ENCODE results near the gene POLR3A.
A peak's percentile ranks its signal among the peaks of the same experiment; 100 is the strongest.

POLR3A gene

DNA sequence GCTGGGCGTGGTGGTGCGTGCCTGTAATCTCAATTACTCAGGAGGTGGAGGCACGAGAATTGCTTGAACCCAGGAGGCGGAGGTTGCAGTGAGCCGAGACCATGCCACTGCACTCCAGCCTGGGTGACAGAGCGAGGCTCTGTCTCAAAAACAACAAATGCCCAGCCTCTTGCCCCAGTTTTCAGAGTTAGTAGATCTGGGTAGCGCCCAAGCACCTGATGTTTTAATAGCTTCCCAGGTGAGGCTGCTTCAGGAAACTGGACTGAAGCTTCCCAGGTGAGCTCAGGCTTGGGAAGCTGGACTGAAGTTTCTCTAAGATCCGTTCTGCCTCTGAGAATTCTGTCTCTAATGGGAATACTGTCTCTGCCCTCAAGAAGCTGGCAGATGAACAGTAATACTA, 16.5 kb upstream of the POLR3A start:
- Histone ChIP-seq H3K27ac (ENCODE audit: low read depth, low read length) (no peak overlapping the region), H3K27me3 (ENCODE audit: control insufficient read depth, insufficient read depth, low read length) (no peaks in the 10 kb centered on the region), H3K9ac (ENCODE audit: low read depth, low read length) (no peak overlapping the region), H3K4me1 (ENCODE audit: control insufficient read depth, insufficient read depth, low read length) (peaks cover 15% of the 10 kb centered on the region), H3K4me3 (ENCODE audit: low read depth, low read length) (no peak overlapping the region), H3K9me3 (ENCODE audit: control insufficient read depth, insufficient read depth, low read length) (no peaks in the 10 kb centered on the region), H3K36me3 (ENCODE audit: control insufficient read depth, insufficient read depth, low read length) (peaks cover 20% of the 10 kb centered on the region)

DNA sequence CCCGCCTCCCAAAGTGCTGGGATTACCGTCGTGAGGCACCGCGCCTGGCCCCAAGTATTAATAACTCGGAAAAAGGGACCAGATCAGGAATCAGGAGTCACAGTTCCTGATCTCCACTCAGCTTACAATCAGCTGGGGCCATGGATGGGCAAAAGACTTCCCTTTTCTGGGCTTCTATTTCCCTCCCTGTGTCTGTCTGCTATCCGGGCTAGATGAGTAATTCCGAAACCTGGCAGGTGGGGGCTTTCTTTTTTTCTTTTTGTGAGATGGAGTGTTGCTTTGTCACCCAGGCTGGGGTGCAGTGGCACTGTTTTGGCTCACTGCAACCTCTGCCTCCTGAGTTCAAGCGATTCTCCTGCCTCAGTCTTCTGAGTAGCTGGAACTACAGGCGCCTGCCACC, 15.9 kb upstream of the POLR3A start:
- peaks cover 21% of the 10 kb centered on the region for H3K4me1 ChIP-seq (ENCODE audit: control insufficient read depth, insufficient read depth, low read length)
- H3K9ac ChIP-seq (ENCODE audit: low read depth, low read length), result no peak overlapping the region
- H3K36me3 ChIP-seq (ENCODE audit: control insufficient read depth, insufficient read depth, low read length), result peaks cover 26% of the 10 kb centered on the region
- no peak overlapping the region for H3K4me3 ChIP-seq (ENCODE audit: low read depth, low read length)
- H3K27me3 ChIP-seq (ENCODE audit: control insufficient read depth, insufficient read depth, low read length), result no peaks in the 10 kb centered on the region
- H3K27ac ChIP-seq (ENCODE audit: low read depth, low read length), result peak overlapping the region; percentile 48
- no peaks in the 10 kb centered on the region for H3K9me3 ChIP-seq (ENCODE audit: control insufficient read depth, insufficient read depth, low read length)

DNA sequence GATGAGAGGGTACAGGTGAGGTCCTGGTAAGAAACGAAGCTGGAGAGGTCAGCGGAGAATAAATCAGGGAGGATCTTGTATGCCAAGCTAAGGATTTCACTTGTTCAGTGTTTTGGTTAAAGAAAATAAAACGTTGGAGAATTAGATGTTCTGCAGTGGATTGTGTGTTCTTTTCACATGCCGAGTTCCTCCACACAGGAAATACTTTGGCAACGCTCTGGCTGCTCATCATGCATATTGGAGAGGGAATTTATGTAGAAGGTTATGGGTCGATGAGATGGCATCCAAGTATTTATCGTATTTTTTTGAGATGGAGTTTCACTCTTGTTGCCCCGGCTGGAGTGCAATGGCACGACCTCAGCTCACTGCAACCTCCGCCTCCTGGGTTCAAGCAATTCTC, 15.4 kb upstream of the POLR3A start:
- no peak overlapping the region for H3K4me3 ChIP-seq (ENCODE audit: low read depth, low read length)
- no peak overlapping the region for H3K27ac ChIP-seq (ENCODE audit: low read depth, low read length)
- peaks cover 25% of the 10 kb centered on the region for H3K4me1 ChIP-seq (ENCODE audit: control insufficient read depth, insufficient read depth, low read length)

DNA sequence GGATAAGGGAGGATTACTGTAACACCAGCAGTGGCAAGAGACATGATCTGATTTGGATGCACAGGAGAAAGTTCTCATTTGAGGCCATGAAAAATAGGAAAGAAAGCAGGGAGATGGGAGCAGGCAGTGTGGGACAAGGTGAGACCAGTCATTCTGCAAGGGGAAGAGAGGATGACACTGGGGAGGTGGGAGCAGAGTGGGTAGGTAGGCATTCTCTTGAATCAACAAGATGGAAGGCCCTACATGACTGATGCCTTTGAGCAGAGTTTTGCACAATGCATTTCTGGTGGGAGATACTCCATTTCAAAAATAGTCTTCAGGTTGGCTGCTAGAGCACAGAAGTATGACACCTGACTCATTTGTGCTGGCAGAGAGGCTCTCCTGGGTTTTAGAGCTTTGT, 14.9 kb upstream of the POLR3A start:
- Histone ChIP-seq H3K36me3 (ENCODE audit: control insufficient read depth, insufficient read depth, low read length) (peaks cover 36% of the 10 kb centered on the region), H3K9ac (ENCODE audit: low read depth, low read length) (no peak overlapping the region), H3K9me3 (ENCODE audit: control insufficient read depth, insufficient read depth, low read length) (no peaks in the 10 kb centered on the region), H3K4me1 (ENCODE audit: control insufficient read depth, insufficient read depth, low read length) (peaks cover 30% of the 10 kb centered on the region), H3K27ac (ENCODE audit: low read depth, low read length) (no peak overlapping the region), H3K27me3 (ENCODE audit: control insufficient read depth, insufficient read depth, low read length) (no peaks in the 10 kb centered on the region), H3K4me3 (ENCODE audit: low read depth, low read length) (no peak overlapping the region)

More for the DNA sequence above, 15.4 kb upstream of the POLR3A start:
- Histone ChIP-seq H3K9me3 (ENCODE audit: control insufficient read depth, insufficient read depth, low read length) (no peaks in the 10 kb centered on the region), H3K36me3 (ENCODE audit: control insufficient read depth, insufficient read depth, low read length) (peaks cover 31% of the 10 kb centered on the region), H3K27me3 (ENCODE audit: control insufficient read depth, insufficient read depth, low read length) (no peaks in the 10 kb centered on the region), H3K9ac (ENCODE audit: low read depth, low read length) (no peak overlapping the region)

DNA sequence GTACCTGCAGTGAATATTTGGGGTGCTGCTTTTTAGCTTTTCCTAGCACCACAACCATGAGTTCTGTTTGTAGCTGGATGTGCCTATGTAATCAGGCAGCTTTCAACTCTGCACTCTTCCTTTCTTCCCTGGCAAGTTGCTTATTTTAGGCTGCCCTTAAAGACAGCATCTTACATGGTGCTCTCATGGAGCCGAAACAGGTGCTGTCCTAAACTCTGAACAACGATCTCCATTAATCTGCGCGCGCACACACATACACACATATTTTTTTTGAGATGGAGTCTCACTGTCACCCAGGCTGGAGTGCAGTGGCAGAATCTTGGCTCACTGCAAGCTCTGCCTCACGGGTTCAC, 13.4 kb upstream of the POLR3A start:
- peaks cover 51% of the 10 kb centered on the region for H3K36me3 ChIP-seq (ENCODE audit: control insufficient read depth, insufficient read depth, low read length)
- peaks cover 43% of the 10 kb centered on the region for H3K4me1 ChIP-seq (ENCODE audit: control insufficient read depth, insufficient read depth, low read length)
- H3K9ac ChIP-seq (ENCODE audit: low read depth, low read length), result no peak overlapping the region

DNA sequence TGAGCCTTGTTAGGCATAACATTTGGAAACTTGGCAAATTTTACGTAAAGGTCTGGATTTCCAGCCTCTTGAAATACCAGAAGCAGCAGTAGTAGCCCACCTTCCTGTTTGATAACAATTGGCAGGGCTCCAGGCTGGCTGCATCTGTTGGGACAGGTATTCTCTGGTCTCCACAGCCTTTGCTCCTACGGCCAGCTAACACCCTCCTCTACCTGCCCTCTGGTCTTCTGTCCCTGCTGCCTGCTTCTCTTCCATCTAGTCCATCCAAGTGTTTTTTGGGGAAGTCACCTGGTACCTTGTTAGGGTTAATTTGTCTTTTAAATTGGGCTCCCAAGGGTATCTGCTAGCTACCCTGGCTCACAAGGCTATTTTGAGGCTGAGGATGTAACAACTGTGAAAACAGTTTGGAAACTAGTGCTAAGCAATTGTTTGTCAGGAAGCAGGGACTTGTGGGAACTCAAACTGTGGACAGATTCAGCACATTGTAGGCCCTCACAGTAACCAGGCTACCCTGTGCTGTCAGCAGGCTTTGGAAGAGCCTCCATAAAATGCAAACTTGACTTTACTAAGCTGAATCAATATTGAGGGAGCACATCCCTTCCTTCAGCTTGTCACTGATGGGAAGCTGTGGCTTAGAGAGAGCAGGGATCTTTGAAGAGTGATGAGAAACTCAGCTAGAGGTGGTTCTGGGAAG, 12.9 kb upstream of the POLR3A start:
- H3K4me1 ChIP-seq (ENCODE audit: control insufficient read depth, insufficient read depth, low read length), result peaks cover 45% of the 10 kb centered on the region
- H3K9ac ChIP-seq (ENCODE audit: low read depth, low read length), result no peak overlapping the region
- H3K9me3 ChIP-seq (ENCODE audit: control insufficient read depth, insufficient read depth, low read length), result no peaks in the 10 kb centered on the region
- peaks cover 56% of the 10 kb centered on the region for H3K36me3 ChIP-seq (ENCODE audit: control insufficient read depth, insufficient read depth, low read length)
- H3K4me3 ChIP-seq (ENCODE audit: low read depth, low read length), result no peak overlapping the region
- peak overlapping the region; percentile 44 for H3K27ac ChIP-seq (ENCODE audit: low read depth, low read length)
- no peaks in the 10 kb centered on the region for H3K27me3 ChIP-seq (ENCODE audit: control insufficient read depth, insufficient read depth, low read length)

More for the DNA sequence above, 13.4 kb upstream of the POLR3A start:
- H3K4me3 ChIP-seq (ENCODE audit: low read depth, low read length), result no peak overlapping the region
- H3K27ac ChIP-seq (ENCODE audit: low read depth, low read length), result no peak overlapping the region
- no peaks in the 10 kb centered on the region for H3K9me3 ChIP-seq (ENCODE audit: control insufficient read depth, insufficient read depth, low read length)
- H3K27me3 ChIP-seq (ENCODE audit: control insufficient read depth, insufficient read depth, low read length), result no peaks in the 10 kb centered on the region

DNA sequence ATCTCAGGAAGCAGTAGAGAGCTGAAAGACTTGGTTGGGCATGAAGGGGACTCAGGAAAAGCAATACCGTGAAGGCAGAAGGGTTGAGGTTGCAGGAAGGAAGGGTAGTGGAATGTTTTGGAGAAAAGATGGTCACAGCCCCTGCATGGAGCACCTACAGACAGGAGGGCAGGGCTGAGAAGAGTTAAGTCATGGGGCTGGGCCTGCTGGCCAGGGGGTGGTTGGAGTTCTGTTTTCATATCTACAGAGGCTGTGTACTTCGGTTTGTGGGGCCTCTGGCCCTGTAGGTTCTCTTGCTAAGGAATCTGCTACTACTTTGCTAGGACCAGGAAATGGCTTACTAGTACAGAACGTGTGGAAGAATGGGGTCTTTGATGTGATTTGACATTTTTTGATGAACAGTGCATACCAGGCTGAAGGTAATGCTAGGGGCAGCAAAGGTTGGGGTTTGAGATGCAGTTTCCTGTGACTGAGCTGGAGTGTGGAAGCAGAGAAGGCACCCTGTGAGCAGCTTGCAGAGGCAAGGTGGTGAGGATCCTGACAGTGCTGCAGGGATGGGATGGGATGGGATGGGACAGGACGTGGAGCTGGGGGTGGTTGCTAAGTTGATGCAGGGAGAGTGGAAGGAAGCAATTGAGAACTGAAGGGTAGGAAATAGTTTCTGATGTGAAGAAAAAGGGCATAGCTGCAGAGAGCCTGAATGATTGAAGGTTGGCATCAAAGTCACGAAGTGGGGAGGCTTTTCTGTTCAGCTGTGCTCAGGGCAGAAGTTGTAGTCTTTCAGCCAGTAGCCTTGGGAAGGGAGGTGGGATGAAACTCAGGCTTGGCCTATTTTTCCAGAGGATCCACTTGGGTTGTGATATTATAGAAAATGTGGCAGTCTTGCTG, 12.1 kb upstream of the POLR3A start:
- Histone ChIP-seq H3K36me3 (ENCODE audit: control insufficient read depth, insufficient read depth, low read length) (peaks cover 64% of the 10 kb centered on the region), H3K27ac (ENCODE audit: low read depth, low read length) (peak overlapping the region; percentile 44), H3K9me3 (ENCODE audit: control insufficient read depth, insufficient read depth, low read length) (no peaks in the 10 kb centered on the region), H3K9ac (ENCODE audit: low read depth, low read length) (0 out of 2 replicates have a peak overlapping the region, but pooled peaks have one; percentile 12), H3K27me3 (ENCODE audit: control insufficient read depth, insufficient read depth, low read length) (no peaks in the 10 kb centered on the region), H3K4me1 (ENCODE audit: control insufficient read depth, insufficient read depth, low read length) (peaks cover 53% of the 10 kb centered on the region), H3K4me3 (ENCODE audit: low read depth, low read length) (no peak overlapping the region)

DNA sequence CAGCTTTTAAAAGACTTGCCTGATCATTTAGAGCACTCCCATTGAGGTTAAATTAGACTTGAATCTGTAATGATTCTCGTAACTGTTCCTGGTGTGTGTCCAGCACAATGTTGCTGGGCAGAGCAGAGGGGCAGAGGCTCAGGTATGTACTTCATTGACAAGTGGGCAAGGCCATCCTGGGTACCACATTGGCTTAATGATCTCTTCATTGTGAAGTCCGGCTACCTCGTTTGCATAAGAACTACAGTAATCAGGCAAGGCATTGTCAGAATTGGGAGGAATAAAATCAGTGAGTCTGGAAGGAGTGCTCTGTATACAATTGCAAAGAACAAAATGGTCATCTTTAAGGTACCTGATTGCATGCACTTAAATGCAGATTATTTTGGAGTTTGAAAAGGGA, 10.4 kb upstream of the POLR3A start:
- Histone ChIP-seq H3K27me3 (ENCODE audit: control insufficient read depth, insufficient read depth, low read length) (no peaks in the 10 kb centered on the region), H3K9me3 (ENCODE audit: control insufficient read depth, insufficient read depth, low read length) (no peaks in the 10 kb centered on the region), H3K9ac (ENCODE audit: low read depth, low read length) (no peak overlapping the region), H3K27ac (ENCODE audit: low read depth, low read length) (peak overlapping the region; percentile 31), H3K36me3 (ENCODE audit: control insufficient read depth, insufficient read depth, low read length) (peaks cover 81% of the 10 kb centered on the region), H3K4me3 (ENCODE audit: low read depth, low read length) (peak overlapping the region; percentile 33), H3K4me1 (ENCODE audit: control insufficient read depth, insufficient read depth, low read length) (peaks cover 69% of the 10 kb centered on the region)

DNA sequence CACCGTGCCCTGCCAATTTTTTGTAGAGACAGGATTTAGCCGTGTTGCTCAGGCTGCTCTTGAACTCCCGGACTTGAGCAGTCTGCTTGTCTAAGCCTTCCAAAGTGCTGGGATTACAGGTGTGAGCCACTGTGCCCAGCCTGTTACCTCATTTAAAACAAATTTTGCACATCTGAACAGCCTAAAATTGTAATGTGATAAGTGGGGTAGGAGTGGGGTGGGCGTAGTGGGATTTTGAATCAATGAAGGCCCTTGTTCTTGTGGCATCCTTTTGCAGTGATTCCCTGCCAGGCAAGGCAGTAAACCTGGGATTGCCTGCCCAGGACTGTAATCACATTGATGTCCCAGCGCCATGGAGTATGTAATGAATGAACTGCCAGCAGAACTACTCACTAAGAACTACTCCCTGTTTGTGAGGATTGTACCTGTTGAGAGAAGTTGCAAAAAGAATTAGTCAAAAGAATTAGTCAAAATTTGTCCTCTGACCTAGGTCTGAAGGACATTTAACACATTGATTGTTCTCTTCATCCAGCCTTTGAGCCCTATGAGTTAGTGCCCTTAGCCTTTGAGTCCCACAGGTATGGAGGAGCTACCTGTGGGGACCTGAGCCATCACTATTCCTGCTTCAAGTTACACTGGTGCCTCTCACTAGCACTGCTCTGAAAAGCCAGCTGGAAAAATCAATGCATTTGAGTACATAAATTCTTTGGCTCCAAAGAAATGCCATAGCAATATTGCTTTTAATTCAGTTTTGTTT, 9.7 kb upstream of the POLR3A start:
- Histone ChIP-seq H3K4me1 (ENCODE audit: control insufficient read depth, insufficient read depth, low read length) (peaks cover 69% of the 10 kb centered on the region), H3K4me3 (ENCODE audit: low read depth, low read length) (peak overlapping the region; percentile 33), H3K9me3 (ENCODE audit: control insufficient read depth, insufficient read depth, low read length) (no peaks in the 10 kb centered on the region), H3K36me3 (ENCODE audit: control insufficient read depth, insufficient read depth, low read length) (peaks cover 83% of the 10 kb centered on the region), H3K27me3 (ENCODE audit: control insufficient read depth, insufficient read depth, low read length) (no peaks in the 10 kb centered on the region), H3K27ac (ENCODE audit: low read depth, low read length) (peak overlapping the region; percentile 42), H3K9ac (ENCODE audit: low read depth, low read length) (no peak overlapping the region)

DNA sequence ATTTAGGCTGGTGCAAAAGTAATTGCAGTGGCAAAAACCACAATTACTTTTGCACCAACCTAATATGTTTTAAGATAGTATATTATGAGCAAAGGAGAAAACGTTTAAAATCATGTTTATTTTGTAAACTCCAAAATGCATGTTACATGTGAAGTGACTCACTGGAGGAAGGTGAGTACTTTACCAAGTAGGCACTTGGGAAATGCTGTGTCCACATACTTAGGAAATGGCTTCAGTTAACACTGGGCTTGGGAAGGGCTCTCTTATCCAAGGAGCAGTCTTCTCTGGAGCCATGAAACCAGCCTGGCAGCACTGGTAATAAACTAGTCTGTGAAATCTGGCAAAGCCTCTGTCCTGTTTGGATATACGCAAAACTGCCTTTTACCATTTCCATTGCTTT, 8.8 kb upstream of the POLR3A start:
- no peak overlapping the region for H3K27ac ChIP-seq (ENCODE audit: low read depth, low read length)
- H3K4me3 ChIP-seq (ENCODE audit: low read depth, low read length), result peak overlapping the region; percentile 100; the same call in 1 of the 2 replicates
- H3K4me1 ChIP-seq (ENCODE audit: control insufficient read depth, insufficient read depth, low read length), result peaks cover 69% of the 10 kb centered on the region

More for the DNA sequence above, 8.8 kb upstream of the POLR3A start:
- H3K36me3 ChIP-seq (ENCODE audit: control insufficient read depth, insufficient read depth, low read length), result peaks cover 83% of the 10 kb centered on the region
- no peaks in the 10 kb centered on the region for H3K9me3 ChIP-seq (ENCODE audit: control insufficient read depth, insufficient read depth, low read length)
- no peak overlapping the region for H3K9ac ChIP-seq (ENCODE audit: low read depth, low read length)
- no peaks in the 10 kb centered on the region for H3K27me3 ChIP-seq (ENCODE audit: control insufficient read depth, insufficient read depth, low read length)
